Calu3 (cell line): Measurements from ENCODE around the gene TSPOAP1. TPM values are rescaled to one million over a fixed set of nuclear protein-coding genes. Genes with fewer than 3 reads are reported as not detected.

Experiments
- BruUV-seq: library from RNA; stranded (reverse); fragments of 400-500 nt; replicated peaks from 2 replicates; lab custom pipeline; 2021; lab: Mats Ljungman, UMichigan
- CTCF ChIA-PET: fragments of 300-600 bp; sonication (Branson Sonifier 250); formaldehyde crosslinking; loops from one replicate; lab custom pipeline; 2022; ENCODE audit warnings: antibody characterized with exemption; lab: Charles Lee
- DNase-seq: peaks from one replicate; pipeline ENCODE4 v3.0.0; 2022
- H3K27ac Mint-ChIP-seq: one replicate; pipeline ENCODE4 v1.8.0; 2022; ENCODE audit warnings: mixed read lengths; ENCODE audit not compliant: unreplicated experiment
- H3K27me3 Mint-ChIP-seq: one replicate; pipeline ENCODE4 v1.8.0; 2022; ENCODE audit warnings: mixed read lengths; ENCODE audit not compliant: unreplicated experiment
- H3K36me3 Mint-ChIP-seq: one replicate; pipeline ENCODE4 v1.8.0; 2022; ENCODE audit warnings: mild to moderate bottlenecking, moderate library complexity, mixed read lengths; ENCODE audit not compliant: insufficient read depth, unreplicated experiment
- H3K4me1 Mint-ChIP-seq: one replicate; pipeline ENCODE4 v1.8.0; 2022; ENCODE audit warnings: mild to moderate bottlenecking, low read depth, mixed read lengths; ENCODE audit not compliant: unreplicated experiment
- H3K4me3 Mint-ChIP-seq: one replicate; pipeline ENCODE4 v1.8.0; 2022; ENCODE audit warnings: mild to moderate bottlenecking, low read depth, moderate library complexity, mixed read lengths; ENCODE audit not compliant: unreplicated experiment
- H3K9me3 Mint-ChIP-seq: one replicate; pipeline ENCODE4 v1.8.0; 2022; ENCODE audit warnings: low read depth, mixed read lengths; ENCODE audit not compliant: unreplicated experiment
- intact Hi-C: fragments of 100-400 bp; cut with micrococcal nuclease; formaldehyde crosslinking; loops from one replicate; pipeline ENCODE4 v1.10.0; 2022; ENCODE audit not compliant: unreplicated experiment
- microRNA-seq: library from miRNA; unstranded; fragments of <30 nt; microRNA quantifications from one replicate; pipeline ENCODE4 v1.2.0, GENCODE V29; 2022
- total RNA-seq: library from RNA; stranded (reverse); gene quantifications from 2 replicates; pipeline ENCODE4 v1.2.3, GENCODE V29; 2022
- TF ChIP-seq, protein P1 (sequence below): fragments of 200-600 bp; IDR thresholded peaks from one replicate; pipeline ENCODE4 v1.8.0; 2022; ENCODE audit warnings: antibody characterized with exemption; ENCODE audit not compliant: unreplicated experiment

The TSPOAP1 gene
- total RNA-seq, 1 experiment from 2014 or later = not detected

- no peaks in the 10 kb centered on the region for H3K36me3 Mint-ChIP-seq
- CTCF ChIA-PET = interaction anchor here (0.7 kb wide), 1 partner anchor 125 kb away, joined by 3 read pairs; no protein-coding TSS in a partner anchor
- no peak overlapping the region for H3K27ac Mint-ChIP-seq
- H3K9me3 Mint-ChIP-seq = no peaks in the 10 kb centered on the region
- intact Hi-C loops = no loop called here
- no peak for DNase-seq
- peaks cover 90% of the 10 kb centered on the region for H3K27me3 Mint-ChIP-seq
- no peaks in the 10 kb centered on the region for H3K4me1 Mint-ChIP-seq
- no peak overlapping the region for H3K4me3 Mint-ChIP-seq
- BruUV-seq = no TSS peak
- TF ChIP-seq, protein P1, sequence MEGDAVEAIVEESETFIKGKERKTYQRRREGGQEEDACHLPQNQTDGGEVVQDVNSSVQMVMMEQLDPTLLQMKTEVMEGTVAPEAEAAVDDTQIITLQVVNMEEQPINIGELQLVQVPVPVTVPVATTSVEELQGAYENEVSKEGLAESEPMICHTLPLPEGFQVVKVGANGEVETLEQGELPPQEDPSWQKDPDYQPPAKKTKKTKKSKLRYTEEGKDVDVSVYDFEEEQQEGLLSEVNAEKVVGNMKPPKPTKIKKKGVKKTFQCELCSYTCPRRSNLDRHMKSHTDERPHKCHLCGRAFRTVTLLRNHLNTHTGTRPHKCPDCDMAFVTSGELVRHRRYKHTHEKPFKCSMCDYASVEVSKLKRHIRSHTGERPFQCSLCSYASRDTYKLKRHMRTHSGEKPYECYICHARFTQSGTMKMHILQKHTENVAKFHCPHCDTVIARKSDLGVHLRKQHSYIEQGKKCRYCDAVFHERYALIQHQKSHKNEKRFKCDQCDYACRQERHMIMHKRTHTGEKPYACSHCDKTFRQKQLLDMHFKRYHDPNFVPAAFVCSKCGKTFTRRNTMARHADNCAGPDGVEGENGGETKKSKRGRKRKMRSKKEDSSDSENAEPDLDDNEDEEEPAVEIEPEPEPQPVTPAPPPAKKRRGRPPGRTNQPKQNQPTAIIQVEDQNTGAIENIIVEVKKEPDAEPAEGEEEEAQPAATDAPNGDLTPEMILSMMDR = no peak
These were observed 76.5 kb downstream of the TSPOAP1 start for GRCh38 chr17:58252141-58252540.

Small RNA genes lying within 50 kb of the gene (microRNA-seq; reads per million reads assigned to microRNA genes)
- gene MIR4736 = not detected

Other genes starting within 250 kb of the TSPOAP1 start
- 24.8 and 29.2 TPM in 2 replicates for gene DYNLL2, start 245.4 kb downstream of the TSPOAP1 start, total RNA-seq
- gene OR4D1, start 180.4 kb downstream of the TSPOAP1 start, total RNA-seq = not detected in 2 replicates
- not detected in 2 replicates for gene OR4D2, start 161.8 kb downstream of the TSPOAP1 start, total RNA-seq
- gene EPX, start 136.1 kb downstream of the TSPOAP1 start, total RNA-seq = not detected in 2 replicates
- gene MKS1, start 109.5 kb downstream of the TSPOAP1 start, total RNA-seq = 9.6 and 14.1 TPM in 2 replicates
- gene LPO, start 90.2 kb downstream of the TSPOAP1 start, total RNA-seq = not detected in 2 replicates
- gene MPO, start 47.9 kb downstream of the TSPOAP1 start, total RNA-seq = not detected in 2 replicates
- 40.3 and 46.7 TPM in 2 replicates for gene SUPT4H1, start 23.4 kb upstream of the TSPOAP1 start, total RNA-seq
- 2.9 and 4.5 TPM in 2 replicates for gene RNF43, start 88.7 kb upstream of the TSPOAP1 start, total RNA-seq
- 0.07 TPM in 1 of 2 replicates, not detected in the other for gene HSF5, start 159.6 kb upstream of the TSPOAP1 start, total RNA-seq
- gene MTMR4, start 185.8 kb upstream of the TSPOAP1 start, total RNA-seq = 28.2 and 33.5 TPM in 2 replicates